Activated CD4-positive, alpha-beta T cell treated with anti-CD3 and anti-CD28 coated beads, Interleukin-2, amount 50 U/mL, for 1 hour (primary cell): ENCODE measurements around the gene CFAP300.

Source experiments
- DNase-seq: peaks from one replicate; pipeline ENCODE4 v3.0.0-alpha.2; 2020

The CFAP300 gene

GRCh38 chr11:102079625-102080024 lies 32.4 kb downstream of the CFAP300 start:
- no peak for DNase-seq

- no peak for DNase-seq
These were observed 34.1 kb downstream of the CFAP300 start for GRCh38 chr11:102081313-102081712.

GRCh38 chr11:102085864-102086551 lies 38.8 kb downstream of the CFAP300 start:
- no peak for DNase-seq

DNA sequence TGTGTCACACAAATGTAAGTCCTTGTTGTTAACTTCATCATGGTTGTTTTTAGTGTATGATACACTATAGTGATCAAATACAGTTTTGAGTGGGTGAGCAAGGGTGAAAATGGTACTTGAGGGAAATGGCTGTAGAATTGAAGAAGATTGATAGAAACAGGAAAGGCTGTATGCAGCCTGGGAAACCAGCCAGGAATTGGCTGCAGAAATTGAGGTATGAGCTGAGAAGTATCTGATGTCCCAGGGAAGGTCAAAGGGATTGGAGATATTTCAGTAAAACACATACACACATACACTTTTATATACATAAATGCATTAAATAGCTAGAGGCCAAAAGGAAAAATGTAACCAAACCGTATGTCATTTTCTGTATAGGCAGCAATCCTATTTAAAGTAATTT lies 49.9 kb downstream of the CFAP300 start:
- DNase-seq: no peak

DNA sequence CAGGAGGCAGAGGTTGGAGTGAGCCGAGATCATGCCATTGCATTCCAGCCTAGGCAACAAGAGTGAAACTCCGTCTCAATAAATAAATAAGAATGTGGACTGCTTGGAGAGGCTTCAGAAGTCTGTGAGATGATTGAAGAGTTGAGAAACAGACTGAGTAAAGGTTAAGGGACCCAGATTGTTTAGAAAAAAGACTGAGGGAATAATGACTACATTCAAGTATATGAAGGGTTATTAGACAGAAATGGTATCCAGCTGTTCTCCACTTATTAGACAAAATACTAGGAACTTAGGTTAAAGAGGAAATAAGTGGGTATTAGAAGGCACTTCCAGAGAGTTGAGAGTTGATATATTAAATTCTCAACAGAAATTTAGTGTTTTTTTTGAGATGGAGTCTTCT lies 52.5 kb downstream of the CFAP300 start:
- no peak for DNase-seq

- no peak for DNase-seq
These were observed 61.6 kb downstream of the CFAP300 start for GRCh38 chr11:102108734-102109440.

DNA sequence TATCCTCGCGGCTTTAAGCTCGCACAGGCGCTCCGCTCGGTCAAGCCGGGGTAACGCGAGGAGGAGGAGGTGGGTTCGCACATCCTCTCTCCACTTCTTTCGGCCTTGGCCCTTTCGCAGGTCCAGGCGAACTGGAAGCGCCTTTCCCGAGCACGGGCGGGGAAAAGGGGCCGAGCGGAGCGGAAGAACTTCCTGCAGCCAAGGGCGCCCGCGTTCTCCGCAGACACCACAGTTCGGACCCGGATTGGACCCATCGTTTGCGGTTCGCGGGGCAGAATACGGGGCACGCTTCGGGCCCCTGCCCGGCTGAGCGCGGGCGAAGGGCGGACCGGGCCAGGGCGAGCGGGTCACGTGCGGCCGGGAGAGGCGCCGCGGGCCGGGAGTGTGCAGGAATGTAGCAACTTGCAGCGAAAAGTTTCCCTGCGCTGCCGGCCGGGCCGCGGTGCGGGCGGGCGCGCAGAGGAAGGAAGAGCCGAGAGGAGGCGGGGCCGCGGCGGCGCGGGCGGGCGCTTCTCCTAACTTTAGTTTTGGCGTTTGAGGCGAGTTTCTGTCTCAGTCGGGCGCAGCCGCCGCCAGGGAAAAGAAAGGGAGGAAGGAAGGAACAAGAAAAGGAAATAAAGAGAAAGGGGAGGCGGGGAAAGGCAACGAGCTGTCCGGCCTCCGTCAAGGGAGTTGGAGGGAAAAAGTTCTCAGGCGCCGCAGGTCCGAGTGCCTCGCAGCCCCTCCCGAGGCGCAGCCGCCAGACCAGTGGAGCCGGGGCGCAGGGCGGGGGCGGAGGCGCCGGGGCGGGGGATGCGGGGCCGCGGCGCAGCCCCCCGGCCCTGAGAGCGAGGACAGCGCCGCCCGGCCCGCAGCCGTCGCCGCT lies 62.9 kb downstream of the CFAP300 start, which contains the start of gene YAP1:
YAP1 (plus strand) TSS at position 552 of the 865 bp plus-strand sequence. CDS start 402 bp downstream, outside the sequence.
- peak; percentile 61 for DNase-seq

DNA sequence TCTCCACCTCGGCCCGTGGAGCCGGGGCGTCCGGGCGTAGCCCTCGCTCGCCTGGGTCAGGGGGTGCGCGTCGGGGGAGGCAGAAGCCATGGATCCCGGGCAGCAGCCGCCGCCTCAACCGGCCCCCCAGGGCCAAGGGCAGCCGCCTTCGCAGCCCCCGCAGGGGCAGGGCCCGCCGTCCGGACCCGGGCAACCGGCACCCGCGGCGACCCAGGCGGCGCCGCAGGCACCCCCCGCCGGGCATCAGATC lies 63.4 kb downstream of the CFAP300 start:
- DNase-seq: no peak

DNA sequence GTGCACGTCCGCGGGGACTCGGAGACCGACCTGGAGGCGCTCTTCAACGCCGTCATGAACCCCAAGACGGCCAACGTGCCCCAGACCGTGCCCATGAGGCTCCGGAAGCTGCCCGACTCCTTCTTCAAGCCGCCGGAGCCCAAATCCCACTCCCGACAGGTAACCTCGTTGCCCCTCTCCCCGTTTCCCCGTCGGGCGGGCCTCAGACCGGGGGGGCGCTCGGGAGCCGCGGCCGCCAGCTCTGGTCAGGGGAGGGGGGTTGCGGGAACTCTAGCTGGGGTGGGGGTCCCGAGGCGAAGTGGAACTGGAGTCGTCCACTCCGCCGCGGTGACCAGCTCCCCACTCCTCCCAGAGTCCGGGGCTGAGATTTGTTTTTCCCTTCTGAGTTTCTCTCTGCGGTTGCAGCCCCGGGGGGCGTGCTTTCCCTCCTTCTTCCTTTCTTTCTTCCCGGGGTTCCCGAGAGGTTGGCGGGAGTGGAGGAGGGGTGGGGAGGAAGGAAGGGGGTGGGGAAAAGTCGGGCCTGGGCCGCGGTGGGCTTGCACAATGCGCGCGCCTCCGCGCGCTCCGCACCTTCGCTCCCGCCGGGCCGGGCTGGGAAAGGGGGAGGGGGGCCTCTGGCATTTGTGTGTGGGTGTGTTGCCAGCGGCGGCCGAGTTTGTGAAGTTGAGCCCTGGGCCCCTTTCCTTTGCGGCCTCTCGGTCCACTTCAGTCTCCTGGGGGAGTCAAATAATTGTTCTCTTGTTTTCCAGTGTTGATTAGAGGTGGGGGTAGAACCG lies 64.0 kb downstream of the CFAP300 start:
- peak; percentile 2 for DNase-seq

DNA sequence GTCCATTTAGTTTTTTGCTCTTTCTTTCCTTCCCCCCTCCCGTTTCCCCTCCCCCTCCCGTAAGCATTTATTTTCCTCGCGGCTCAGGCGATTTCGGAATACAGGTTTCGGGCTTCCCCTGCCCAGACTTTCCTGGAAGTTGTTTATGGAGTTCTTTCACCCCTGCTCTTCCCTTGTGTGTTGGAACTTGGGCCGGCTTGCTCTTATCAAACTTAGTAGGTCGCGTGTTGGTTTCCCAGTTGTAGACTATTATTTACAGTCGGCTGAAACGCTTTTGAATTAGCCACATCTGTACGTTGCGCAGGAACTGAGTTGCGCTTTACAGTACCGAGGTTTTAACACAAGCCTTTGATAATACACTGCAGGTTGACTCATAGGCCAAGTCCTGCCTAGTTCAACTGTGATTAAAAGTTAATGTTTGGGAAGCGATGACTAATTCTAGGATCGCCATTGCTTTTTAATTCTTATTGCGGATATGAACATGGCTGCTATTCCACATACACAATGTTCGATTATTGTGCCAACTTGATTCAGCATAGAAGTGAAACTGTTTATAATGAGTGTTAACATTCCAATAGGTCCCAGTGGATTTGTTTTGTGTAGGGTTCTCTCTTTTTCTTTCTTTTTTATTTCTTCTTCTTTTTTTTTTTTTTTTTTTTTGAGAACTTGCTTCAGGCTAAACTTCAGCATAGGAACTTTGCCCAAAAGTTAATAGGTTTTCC lies 64.7 kb downstream of the CFAP300 start:
- peak; percentile 18 for DNase-seq

DNA sequence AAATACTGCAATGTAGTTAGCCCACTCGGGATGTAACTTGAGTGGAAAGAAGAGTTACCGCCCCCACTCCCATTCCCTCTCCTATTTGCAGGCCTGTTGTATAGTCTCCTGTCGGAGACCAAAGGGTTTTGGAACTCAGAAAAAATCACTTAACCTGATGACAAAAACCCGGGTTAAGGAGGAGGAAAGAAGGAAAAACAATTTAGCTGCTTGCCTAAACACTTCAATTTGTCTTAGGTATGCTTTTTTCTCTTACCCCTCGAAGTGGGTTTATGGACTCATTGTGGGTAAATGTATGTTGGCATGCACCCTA lies 65.2 kb downstream of the CFAP300 start:
- DNase-seq: no peak

GRCh38 chr11:102114032-102114431 lies 66.8 kb downstream of the CFAP300 start:
- DNase-seq: no peak

DNA sequence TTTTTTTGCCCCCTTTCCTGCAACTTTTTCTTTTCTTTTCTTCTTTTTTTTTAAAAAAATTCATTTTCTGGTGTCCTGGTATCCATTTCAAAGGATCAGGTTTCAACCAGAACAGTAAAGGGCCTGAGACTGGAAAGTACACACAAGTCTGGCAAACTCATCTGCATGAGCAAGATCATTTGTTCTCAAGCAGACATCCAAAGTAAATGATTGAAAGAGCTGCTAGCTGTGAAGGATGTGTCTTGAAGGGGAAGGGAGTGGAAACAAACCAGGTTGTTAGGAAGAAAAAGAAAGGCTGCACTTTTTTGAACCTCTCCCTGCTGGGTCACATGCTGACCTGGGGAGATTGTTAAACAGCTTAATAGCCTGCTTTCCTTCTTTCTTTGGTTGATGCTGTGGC lies 68.3 kb downstream of the CFAP300 start:
- no peak for DNase-seq

DNA sequence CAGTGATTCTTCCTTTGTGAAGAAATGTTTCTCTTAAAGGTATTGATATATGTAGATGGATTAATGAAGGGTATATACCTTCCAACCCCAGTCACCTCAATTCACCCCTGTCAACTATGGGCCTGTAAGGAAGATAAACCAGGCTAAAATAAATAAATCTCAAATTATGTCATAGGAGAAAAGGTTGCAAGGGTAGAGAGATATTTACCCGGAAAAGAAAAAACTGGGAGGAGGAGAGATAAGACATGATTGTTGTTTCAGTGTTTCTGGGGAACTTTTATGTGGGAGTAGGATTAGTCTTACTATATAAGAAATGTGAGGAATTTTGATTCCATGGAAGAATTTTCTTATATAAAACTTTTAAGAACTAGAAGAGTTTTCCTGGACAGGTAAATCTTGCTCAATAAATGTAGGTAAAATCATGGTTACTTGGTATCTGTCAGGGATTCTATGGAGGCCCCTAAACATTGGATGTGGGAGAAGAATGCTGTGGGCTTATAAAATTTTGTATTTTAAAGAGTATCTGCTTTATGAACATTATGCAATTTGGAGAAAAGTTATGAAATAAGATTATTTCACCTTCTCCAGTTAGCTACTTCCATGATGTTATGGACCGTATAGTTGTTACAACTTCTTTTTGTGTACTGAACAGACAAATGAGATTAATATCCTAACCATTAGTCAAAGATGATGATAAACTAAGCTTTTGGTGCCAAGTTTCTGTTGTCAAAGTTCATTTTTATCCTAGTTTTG lies 69.4 kb downstream of the CFAP300 start:
- DNase-seq: no peak

- DNase-seq: no peak
These were observed 70.4 kb downstream of the CFAP300 start for GRCh38 chr11:102117472-102118113.

- no peak for DNase-seq
These were observed 71.7 kb downstream of the CFAP300 start for GRCh38 chr11:102118937-102119336.

DNA sequence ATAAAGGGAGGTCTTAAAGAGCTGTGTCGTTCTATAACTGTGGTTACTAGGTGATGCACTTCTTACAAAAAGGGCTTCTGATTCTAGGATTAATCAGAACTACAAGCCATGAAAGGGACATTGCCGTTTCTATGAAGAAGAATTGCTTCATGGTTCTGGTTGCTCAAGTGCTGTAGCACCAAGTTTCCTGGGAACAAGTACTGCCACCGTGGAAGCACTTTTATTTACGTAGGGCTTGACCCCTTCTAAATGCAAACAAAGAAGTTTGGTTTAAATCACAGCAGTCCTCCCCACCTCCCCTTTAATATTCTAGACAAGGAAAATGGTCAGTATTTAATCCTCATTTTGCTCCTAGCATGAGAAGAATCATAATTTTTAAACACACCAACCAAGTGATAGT lies 72.8 kb downstream of the CFAP300 start:
- no peak for DNase-seq

- no peak for DNase-seq
These were observed 73.3 kb downstream of the CFAP300 start for GRCh38 chr11:102120437-102120973.

DNA sequence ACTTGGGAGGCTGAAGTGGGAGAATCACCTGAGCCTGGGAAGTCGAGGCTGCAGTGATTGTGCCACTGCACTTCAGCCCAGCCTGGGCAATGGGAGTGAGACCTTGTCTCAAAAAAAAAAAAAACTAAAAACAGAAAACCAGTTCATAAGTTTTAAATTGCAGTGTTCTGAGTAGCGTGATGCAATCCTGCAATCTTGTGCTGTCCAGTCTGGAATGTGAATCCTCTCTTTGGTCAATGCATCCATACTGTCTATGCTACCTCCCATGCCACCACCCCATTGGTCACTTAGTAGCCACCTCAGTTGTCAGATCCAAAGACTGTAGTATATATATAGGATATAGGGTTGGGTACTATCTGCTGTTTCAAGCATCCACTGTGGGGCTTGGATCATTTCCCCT lies 74.1 kb downstream of the CFAP300 start:
- no peak for DNase-seq
